ENCODE results near the gene LGI2. TPM values are rescaled to one million over a fixed set of nuclear protein-coding genes. Genes with fewer than 3 reads are reported as not detected.

The LGI2 gene
- total RNA-seq, 3 donors from 2014 or later, result not detected

DNA sequence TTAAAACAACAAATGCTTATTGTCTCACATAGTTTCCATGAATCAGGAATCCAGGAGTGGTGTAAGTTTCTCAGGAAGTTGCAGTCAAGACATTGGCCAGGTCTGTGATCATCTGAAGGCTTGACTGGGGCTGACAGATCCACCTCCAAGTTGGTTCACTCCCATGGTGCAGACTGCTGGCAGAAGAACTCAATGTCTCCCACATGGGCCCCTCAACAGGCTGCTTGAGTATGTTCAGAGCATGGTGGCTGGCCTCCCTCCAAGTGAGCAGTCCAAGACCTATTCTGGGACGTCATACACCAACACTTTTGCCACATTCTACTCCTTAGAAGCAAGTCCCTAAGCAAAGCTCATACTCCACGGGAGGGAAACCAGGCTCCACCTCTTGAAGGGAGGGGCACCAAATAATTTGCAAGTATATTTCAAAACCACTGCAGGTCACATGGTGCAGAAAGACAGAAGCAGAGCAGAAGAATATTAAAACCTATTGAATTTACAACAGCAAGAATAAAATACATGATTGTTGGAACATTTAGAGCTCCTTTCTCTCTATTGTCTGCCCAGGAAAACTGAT lies 35.3 kb downstream of the LGI2 start:
- Mint-ChIP-seq H3K36me3 (ENCODE audit: insufficient read depth) (no peaks in the 10 kb centered on the region), H3K9me3 (peaks cover 4% of the 10 kb centered on the region), H3K27me3 (ENCODE audit: low read depth) (no peaks in the 10 kb centered on the region), H3K4me3 (no peak overlapping the region), H3K4me1 (ENCODE audit: low read depth) (peaks cover 5% of the 10 kb centered on the region)
- DNase-seq (no peak), ATAC-seq (no peak)

DNA sequence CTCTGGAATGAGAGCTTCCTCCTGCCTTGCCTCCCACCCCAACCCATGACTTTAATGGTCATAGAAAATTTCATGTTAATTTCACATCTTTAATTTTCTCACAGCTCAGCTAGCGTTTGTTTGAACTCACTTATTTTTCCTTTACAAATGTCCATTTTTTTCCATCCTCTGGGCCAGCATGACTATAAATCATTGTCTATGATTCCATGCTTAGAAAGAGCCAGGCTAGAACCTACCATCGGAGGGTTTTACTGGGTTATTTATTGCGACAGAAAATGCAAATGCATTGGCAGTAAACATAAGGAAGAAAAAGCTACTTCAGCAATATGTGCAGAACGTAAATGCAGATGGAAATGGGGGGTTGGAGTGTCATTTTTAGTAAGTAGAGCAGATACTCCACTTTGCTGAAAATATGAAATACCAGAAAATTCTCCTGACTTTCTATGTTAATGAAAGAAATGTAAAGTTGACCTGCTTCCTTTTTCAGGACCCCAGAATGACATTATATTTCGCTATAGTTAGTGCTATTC lies 37.1 kb downstream of the LGI2 start:
- Mint-ChIP-seq H3K4me1 (ENCODE audit: low read depth) (no peaks in the 10 kb centered on the region), H3K27me3 (ENCODE audit: low read depth) (no peaks in the 10 kb centered on the region), H3K9me3 (peaks cover 7% of the 10 kb centered on the region), H3K4me3 (no peak overlapping the region), H3K36me3 (ENCODE audit: insufficient read depth) (no peaks in the 10 kb centered on the region)
- DNase-seq, result no peak
- no peak for ATAC-seq

DNA sequence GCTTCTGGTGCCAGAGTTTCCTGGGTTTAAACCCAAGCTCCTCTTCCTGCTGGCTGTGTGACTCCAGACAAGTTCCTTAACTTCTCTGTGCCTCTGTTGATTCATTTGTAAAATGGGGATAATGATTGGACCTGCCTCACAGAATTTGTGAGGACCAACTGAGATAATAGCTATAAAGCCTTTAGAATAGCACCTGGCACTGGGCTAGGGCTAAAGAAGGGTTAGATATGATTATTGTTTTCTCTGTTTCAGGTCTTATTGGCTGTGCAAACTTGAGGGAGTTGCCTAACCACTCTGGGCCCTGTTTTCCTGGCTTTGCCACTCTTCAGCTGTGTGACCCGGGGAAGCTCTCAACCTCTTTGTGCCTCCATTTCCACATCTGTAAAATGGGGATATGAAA lies 37.8 kb downstream of the LGI2 start:
- H3K4me3 Mint-ChIP-seq, result no peak overlapping the region
- no peak for DNase-seq
- peaks cover 7% of the 10 kb centered on the region for H3K9me3 Mint-ChIP-seq
- H3K4me1 Mint-ChIP-seq (ENCODE audit: low read depth), result no peaks in the 10 kb centered on the region
- H3K36me3 Mint-ChIP-seq (ENCODE audit: insufficient read depth), result no peaks in the 10 kb centered on the region
- no peaks in the 10 kb centered on the region for H3K27me3 Mint-ChIP-seq (ENCODE audit: low read depth)
- ATAC-seq, result no peak

DNA sequence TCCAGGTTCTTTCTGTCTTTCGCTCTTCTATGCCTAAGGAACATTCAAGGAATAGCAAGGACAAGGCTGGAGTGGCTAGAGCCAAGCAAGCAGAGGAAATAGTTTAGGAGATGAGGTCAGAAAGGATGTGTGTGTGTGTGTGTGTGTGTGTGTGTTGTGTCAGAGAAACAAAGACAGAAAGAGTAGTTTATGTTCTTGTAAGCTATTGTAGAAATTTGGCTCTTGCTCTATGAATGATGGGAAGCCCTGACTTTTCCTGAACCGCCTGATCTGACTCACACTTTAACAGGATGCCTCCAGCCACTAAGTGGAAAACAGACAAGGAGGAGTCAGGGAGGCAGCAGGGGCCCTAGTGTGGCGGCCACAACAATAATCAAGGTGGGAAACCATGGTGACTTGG lies 39.7 kb downstream of the LGI2 start:
- H3K36me3 Mint-ChIP-seq (ENCODE audit: insufficient read depth), result no peaks in the 10 kb centered on the region
- no peaks in the 10 kb centered on the region for H3K27me3 Mint-ChIP-seq (ENCODE audit: low read depth)
- peaks cover 7% of the 10 kb centered on the region for H3K9me3 Mint-ChIP-seq
- DNase-seq (no peak), ATAC-seq (no peak)
- H3K4me1 Mint-ChIP-seq (ENCODE audit: low read depth), result no peaks in the 10 kb centered on the region
- no peak overlapping the region for H3K4me3 Mint-ChIP-seq

DNA sequence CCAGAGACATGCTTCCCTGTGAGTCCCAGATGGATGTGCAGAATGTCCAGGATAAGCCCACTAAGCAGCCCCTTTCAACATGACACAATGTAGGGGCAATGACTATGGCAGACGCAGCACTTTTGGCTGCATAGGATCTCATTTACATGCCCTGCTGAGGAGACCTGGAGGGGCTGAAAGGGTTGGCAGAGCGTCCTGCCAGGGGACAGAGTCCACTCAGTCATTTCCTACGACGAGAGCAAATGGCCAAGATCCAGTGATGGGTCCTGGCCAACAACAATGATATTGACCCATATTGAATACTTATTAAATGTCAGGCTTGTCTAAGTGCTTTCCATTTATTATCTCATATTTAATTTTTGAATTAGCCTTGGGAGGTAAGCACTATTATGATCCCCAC lies 41.4 kb downstream of the LGI2 start:
- H3K4me1 Mint-ChIP-seq (ENCODE audit: low read depth), result no peaks in the 10 kb centered on the region
- no peaks in the 10 kb centered on the region for H3K27me3 Mint-ChIP-seq (ENCODE audit: low read depth)
- H3K9me3 Mint-ChIP-seq, result peaks cover 7% of the 10 kb centered on the region
- no peaks in the 10 kb centered on the region for H3K36me3 Mint-ChIP-seq (ENCODE audit: insufficient read depth)
- no peak overlapping the region for H3K4me3 Mint-ChIP-seq
- DNase-seq, result no peak
- ATAC-seq, result no peak

DNA sequence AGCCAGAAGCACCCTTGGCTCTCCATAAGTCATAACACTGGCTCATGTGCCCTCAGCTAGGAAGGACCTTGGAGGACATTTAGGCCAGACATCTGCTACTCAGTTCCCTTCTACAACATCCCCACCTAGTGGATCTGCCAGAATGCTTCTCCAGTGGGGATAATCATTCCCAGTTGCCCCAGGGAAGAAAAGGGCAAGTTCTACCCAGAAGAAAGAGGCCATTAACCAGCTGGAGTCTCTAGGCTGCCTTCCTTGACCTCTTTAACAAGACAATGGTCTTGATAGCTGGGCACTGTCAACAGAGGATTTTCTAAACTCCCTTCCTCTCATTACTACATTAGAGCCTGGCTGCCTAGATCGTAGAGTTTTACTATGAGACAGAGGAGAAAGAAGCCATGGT lies 42.0 kb downstream of the LGI2 start:
- ATAC-seq, result no peak
- no peaks in the 10 kb centered on the region for H3K4me1 Mint-ChIP-seq (ENCODE audit: low read depth)

DNA sequence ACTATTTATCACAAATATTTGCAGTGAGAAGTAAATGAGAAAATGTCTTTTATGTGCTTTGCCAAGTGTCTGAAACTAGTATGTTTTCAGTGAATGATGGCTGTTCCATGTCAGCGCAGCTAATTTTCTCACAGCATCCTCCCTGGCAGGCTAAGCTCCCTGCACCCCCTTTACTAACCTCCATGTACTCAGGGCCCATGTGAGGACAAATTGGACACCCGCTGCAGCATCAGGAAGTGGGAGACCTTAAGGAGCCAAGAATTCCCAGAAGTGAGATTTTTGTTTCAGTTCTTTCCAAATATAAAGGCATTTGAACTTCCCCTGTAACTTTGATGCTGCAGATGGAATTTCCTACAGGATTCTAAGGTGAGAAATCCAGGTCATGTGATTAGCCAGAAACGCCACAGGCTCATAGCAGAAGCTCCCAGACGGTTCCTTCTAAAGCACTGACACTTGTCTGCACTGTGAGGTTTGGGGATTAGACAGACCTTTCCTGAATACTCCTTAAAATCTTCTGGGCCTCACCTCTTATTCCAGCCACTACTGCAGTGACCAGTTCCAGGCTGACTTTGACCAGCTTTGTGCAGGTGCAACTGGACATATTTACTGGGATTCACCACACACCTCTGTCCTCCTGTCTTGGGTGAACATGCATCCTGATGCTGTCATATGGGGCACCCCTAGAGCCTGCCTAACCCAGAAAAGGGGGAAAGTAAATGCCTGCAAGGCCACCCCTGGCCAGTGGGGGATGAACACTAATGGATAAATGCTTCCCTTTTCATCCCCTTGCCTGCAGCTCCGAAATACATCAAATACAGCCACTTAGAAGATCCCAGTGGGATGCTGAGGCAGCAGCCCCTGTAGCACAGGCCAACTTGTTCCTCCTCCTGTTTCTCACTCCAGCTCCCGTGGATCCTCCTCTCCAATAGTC lies 45.9 kb downstream of the LGI2 start:
- ATAC-seq (no peak), DNase-seq (no peak)
- H3K27me3 Mint-ChIP-seq (ENCODE audit: low read depth), result peaks cover 5% of the 10 kb centered on the region
- H3K9me3 Mint-ChIP-seq, result no peaks in the 10 kb centered on the region
- peaks cover 5% of the 10 kb centered on the region for H3K4me1 Mint-ChIP-seq (ENCODE audit: low read depth)
- H3K36me3 Mint-ChIP-seq (ENCODE audit: insufficient read depth), result no peaks in the 10 kb centered on the region
- H3K4me3 Mint-ChIP-seq, result no peak overlapping the region

More for the DNA sequence above, 42.0 kb downstream of the LGI2 start:
- DNase-seq, result no peak
- no peak overlapping the region for H3K4me3 Mint-ChIP-seq
- no peaks in the 10 kb centered on the region for H3K36me3 Mint-ChIP-seq (ENCODE audit: insufficient read depth)
- peaks cover 7% of the 10 kb centered on the region for H3K9me3 Mint-ChIP-seq
- no peaks in the 10 kb centered on the region for H3K27me3 Mint-ChIP-seq (ENCODE audit: low read depth)

DNA sequence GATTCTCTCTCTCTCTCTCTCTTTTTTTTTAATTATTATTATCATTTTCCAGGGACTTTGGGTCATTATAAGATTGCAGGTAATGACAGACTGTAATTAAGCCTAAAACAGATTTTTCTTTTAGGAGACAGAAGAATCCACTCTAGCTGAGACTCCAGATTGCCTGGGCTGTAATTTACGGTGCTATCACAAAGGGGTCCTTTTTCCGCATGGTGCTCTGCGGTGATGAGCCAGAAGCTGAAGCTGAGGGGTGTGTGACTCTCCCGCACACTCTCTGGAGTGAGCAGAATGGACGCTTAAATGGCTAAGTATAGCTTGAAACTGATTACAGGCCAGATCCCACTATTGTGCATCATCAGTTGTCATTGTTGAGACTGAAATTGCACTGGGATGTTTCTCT lies 50.0 kb downstream of the LGI2 start:
- peaks cover 18% of the 10 kb centered on the region for H3K27me3 Mint-ChIP-seq (ENCODE audit: low read depth)
- H3K4me1 Mint-ChIP-seq (ENCODE audit: low read depth), result peaks cover 5% of the 10 kb centered on the region
- DNase-seq (no peak), ATAC-seq (no peak)
- H3K4me3 Mint-ChIP-seq, result no peak overlapping the region
- H3K9me3 Mint-ChIP-seq, result no peaks in the 10 kb centered on the region
- H3K36me3 Mint-ChIP-seq (ENCODE audit: insufficient read depth), result no peaks in the 10 kb centered on the region

DNA sequence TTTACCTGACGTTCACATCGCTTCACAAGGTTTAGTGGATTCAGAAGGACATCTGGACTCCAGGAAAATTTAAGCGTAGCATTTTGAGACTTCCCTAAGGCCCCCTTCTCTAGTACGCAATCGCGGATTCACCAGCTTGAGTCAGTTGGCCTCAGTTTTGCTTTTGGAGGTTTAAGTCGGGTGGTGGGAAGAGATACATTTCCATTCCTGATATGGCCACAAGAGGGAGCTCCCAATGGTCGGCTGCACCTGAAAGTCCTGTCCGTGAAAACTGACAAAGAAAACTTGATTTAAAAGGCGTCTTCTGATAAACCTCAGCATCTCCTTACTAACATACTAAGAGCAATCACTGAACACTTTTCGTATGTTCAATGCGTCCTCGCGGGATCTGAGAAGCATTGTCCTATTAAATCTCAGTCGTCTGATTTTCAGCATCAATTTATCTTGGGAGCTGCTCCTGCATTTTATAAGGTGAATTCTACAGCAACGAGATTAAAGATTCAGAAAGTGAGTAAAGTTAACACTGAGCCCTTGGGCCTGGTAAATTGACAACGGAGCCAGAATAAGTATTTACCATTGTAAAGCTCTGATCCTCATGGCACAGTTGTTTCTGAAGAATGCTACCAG lies 50.6 kb downstream of the LGI2 start:
- DNase-seq, result peak; percentile 12
- Mint-ChIP-seq H3K36me3 (ENCODE audit: insufficient read depth) (no peaks in the 10 kb centered on the region), H3K4me1 (ENCODE audit: low read depth) (peaks cover 5% of the 10 kb centered on the region), H3K9me3 (no peaks in the 10 kb centered on the region), H3K27me3 (ENCODE audit: low read depth) (peaks cover 18% of the 10 kb centered on the region), H3K4me3 (no peak overlapping the region)
- peak; percentile 52 to 70 for ATAC-seq

DNA sequence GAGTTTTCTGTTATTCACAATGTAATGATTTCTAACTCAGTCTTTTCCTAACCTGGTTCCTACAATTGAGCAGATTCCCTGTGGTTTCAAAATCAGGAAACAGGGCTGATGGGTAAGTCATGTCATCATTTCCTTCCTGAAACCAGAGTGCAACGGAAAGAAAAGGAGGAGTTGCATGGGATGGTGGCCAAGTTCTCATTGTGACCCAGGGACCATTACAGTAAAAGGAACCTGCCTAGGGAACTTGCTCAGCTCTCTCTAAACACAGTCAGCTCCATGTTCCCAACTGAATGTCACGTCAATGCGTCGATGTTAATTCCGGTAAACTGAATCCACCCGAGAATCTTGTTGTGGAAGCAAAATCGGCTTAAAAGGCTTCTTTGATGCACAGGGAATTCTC lies 51.2 kb downstream of the LGI2 start:
- no peaks in the 10 kb centered on the region for H3K9me3 Mint-ChIP-seq
- no peaks in the 10 kb centered on the region for H3K36me3 Mint-ChIP-seq (ENCODE audit: insufficient read depth)
- no peak for DNase-seq
- ATAC-seq, result no peak
- H3K4me1 Mint-ChIP-seq (ENCODE audit: low read depth), result peaks cover 5% of the 10 kb centered on the region
- H3K27me3 Mint-ChIP-seq (ENCODE audit: low read depth), result peaks cover 18% of the 10 kb centered on the region
- H3K4me3 Mint-ChIP-seq, result no peak overlapping the region

DNA sequence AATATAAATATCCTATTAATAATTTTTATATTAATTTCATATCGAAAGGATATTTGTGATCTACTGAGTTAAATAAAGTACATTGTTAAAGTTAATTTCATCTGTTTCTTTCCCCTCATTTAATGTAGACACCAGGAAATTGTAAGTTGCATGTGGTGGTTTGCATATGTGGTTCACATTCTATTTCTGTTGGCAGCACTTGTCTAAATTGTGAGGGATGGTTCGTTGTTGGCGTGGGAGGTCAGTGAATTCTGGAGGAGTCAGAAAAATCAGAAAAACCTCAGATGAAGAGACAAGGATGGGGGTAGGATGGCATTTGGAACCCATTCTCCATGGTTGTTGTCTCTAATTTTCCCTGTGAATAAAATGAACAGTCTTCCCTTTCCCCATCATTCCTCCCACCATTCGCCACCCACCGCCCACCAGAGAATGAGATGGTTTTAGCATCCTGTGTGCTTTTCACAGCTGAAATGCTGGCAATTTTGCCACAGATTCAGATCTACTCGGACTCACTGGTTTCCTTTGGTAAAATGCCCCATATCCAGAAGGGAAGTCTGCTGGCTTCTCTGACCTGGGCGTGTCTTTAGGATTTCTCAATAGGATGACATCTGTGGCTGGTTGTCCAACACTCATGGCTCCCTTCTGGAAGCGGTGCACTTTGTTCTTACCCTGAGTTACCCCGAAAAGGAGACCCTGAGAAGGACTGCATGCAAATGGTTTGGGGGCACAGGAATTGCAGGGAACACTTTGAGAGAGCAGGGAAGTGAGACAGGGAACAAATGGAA lies 52.3 kb downstream of the LGI2 start:
- H3K4me1 Mint-ChIP-seq (ENCODE audit: low read depth), result peaks cover 5% of the 10 kb centered on the region
- no peak for ATAC-seq
- H3K27me3 Mint-ChIP-seq (ENCODE audit: low read depth), result peaks cover 18% of the 10 kb centered on the region
- no peaks in the 10 kb centered on the region for H3K36me3 Mint-ChIP-seq (ENCODE audit: insufficient read depth)
- no peak for DNase-seq
- H3K4me3 Mint-ChIP-seq, result no peak overlapping the region
- H3K9me3 Mint-ChIP-seq, result no peaks in the 10 kb centered on the region

DNA sequence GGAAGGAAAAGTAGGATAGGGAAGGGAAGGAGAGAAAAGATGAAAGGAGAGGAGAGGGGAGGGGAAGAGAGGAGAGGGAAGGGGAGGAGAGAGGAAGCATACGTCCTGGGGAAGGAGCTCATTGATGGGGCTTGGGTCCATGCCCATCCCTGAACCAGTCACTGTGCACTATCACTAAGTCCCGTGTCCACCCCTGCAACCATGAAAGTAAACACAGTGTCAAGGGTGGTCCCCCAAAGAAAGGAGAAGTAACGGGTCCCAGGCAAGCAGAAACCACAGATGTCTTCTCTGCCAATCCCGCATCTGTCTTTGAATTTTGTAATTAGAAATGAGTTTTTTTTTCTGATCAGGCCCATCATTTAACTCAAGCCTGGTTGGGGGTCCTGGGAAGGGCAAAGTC lies 55.2 kb downstream of the LGI2 start:
- DNase-seq (no peak), ATAC-seq (no peak)
- H3K36me3 Mint-ChIP-seq (ENCODE audit: insufficient read depth), result no peaks in the 10 kb centered on the region
- no peaks in the 10 kb centered on the region for H3K9me3 Mint-ChIP-seq
- H3K4me3 Mint-ChIP-seq, result no peak overlapping the region
- H3K4me1 Mint-ChIP-seq (ENCODE audit: low read depth), result peaks cover 5% of the 10 kb centered on the region
- H3K27me3 Mint-ChIP-seq (ENCODE audit: low read depth), result peaks cover 23% of the 10 kb centered on the region

DNA sequence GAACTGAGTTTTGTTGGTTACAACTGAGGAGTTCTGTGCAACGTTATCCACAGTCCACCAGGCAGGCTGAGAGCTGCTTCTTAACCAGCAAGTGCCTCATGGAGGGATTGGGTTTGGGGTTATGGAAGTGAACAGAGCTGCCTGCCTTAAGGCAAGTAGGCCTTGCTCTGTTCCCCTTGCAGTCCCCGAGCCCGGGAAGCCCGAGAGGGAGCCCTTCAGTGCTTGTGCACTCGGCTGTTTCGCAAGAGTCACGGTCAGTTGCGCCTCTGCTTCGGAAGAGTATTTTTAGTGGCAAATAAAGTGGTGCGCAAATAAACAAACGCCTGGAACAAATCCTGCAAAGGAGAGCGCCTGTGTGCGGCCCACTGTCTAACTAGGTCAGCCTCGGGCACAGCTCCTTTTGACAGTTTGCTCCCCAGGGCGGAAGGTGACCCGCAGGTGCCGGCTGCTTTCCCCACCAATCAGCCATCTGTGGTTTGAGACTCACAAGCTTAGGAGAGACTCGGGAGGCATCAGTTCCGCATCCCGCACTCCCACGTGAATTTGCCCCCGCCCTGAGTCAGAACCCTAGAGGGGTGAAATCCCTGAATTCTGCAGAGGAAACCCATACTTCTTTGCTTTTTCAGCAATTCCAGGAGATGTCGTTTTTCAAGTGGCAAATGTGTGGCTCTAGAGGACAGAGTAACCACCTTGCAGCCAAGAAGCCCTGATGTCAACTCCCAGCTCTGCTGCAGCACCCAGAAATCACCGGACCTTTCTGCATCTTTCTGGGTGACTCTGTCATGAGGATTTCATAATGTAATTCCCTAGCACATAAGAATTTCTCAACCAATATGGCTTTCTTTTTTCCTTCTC lies 56.8 kb downstream of the LGI2 start:
- Mint-ChIP-seq H3K9me3 (no peaks in the 10 kb centered on the region), H3K27me3 (ENCODE audit: low read depth) (peaks cover 13% of the 10 kb centered on the region), H3K36me3 (ENCODE audit: insufficient read depth) (no peaks in the 10 kb centered on the region), H3K4me1 (ENCODE audit: low read depth) (no peaks in the 10 kb centered on the region), H3K4me3 (no peak overlapping the region)
- DNase-seq (no peak), ATAC-seq (no peak)

All from activated T-cell treated with anti-CD3 and anti-CD28 coated beads, Interleukin-2, amount 50 U/mL, for 4 hours (primary cell).